GM21447 (cell line): Measurements from ENCODE around the gene CEMIP2.
"Not testable (repeated sequence)": the region's sequence is repeated elsewhere in the genome, so short reads cannot be mapped to it uniquely, and the experiment has no call there.

Experiments
- ATAC-seq: cut with Tn5 transposase; IDR thresholded peaks from one replicate; pipeline ENCODE4 v1.9.1; 2021; ENCODE audit not compliant: unreplicated experiment

The CEMIP2 gene

DNA sequence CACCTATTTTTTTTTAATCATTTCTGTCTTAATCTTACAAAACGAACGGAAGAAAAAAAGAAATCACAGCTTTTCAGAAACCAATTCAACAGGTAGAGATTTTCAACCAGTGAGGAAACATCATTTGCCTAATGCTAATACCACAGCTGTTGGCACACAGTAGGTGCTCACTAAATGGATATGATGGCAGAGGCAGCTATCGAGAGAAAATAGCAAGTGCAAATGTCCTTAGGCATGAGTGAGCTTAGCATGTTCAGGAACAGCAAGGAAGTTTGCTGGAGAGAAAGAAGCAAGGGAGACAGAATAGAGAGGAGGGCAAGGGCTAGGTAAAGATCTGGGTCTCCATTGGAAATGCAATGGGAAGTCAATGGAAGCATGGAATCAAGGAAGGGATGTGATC is 49.2 kb downstream of the CEMIP2 start:
- ATAC-seq, result no peak

DNA sequence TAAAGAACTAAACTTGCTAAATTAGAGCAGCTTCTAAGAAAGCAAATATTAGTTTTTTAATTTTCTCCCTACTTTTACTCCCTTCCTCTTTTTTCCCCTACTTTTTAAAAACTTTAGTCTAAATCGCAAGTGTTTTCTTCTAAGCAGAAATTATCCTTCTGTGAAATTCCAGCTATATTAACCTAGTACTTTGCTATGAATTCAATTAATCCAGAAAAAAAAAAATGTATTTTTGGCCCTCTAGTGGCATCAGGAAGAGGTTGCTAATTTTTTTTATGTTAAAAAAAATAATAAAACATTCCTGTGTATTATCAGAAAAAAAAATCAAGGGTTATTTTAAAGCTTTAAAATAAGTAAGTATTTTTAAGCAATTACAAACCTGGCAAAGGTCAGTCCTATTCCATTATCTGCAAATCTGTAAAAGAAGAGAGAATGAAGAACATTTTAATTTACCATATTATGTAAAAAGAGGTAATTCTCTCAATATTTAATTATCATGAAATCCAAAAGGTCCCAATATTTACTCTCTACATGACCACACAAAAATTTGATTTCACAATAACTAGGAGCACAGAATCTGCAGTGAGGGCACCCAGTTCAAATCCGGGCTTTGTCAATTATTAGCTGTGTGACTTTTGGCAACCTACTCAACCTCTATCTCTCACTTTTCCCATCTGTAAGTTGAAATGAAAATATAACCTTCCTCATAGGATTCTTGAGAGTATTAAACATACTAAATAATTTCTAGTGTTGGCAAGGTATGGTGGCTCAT is 52.0 kb downstream of the CEMIP2 start:
- ATAC-seq, result no peak

DNA sequence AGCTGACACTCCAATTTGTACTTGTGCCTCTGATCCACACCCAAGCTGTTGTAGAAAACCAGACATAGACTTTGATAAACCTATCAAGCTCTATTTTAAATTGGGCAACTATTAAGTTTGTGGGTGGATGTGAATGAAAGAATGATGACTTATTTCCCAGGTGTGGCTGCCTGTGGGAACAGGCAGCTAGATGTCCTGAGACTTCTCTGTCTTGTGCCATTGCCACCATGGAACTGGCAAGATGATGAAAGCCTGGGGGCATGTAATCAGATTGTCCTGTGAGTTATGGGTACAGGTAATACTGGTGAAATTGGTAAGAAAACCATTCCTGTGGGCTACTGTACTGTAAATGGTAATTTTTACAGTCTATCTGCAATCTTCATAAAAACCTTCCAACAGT is 57.5 kb downstream of the CEMIP2 start:
- ATAC-seq, result no peak

DNA sequence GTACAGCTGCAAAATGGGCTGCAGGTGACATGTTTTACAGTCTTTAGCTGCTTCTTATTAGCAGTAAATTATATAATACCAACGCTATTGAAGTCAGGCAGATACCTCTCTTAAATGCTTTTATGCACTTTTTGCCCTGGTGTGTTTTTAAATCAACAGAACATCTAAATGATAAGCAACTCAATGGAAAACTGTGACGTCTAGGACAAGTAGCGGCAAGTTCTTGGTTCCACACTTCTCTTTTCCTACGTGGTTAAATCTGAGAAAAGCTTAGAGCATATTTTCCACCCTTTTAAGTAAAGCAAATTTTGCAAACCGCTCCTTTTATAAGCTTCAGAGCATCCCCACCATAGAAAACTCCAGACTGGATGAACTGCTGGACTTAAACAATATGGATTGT is 58.1 kb downstream of the CEMIP2 start:
- ATAC-seq, result no peak

DNA sequence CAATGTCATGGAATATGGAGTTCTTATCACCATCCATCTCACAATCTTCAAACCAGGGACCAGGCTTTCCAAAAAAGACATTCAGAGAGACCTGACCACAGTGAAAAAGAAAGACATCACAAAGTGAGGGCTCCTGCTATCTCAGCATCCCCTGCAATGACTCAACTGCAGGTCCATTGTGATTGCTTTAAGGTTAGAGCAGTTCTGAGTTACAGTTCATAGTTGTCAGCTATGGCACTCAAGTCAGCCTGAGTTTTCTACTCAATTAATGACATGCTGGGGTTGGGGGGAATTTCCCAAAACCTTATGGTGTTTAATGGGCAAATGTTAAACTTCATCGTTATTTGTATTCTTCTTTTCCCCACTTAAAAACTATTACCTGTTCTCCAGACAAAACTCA is 58.9 kb downstream of the CEMIP2 start:
- no peak for ATAC-seq

DNA sequence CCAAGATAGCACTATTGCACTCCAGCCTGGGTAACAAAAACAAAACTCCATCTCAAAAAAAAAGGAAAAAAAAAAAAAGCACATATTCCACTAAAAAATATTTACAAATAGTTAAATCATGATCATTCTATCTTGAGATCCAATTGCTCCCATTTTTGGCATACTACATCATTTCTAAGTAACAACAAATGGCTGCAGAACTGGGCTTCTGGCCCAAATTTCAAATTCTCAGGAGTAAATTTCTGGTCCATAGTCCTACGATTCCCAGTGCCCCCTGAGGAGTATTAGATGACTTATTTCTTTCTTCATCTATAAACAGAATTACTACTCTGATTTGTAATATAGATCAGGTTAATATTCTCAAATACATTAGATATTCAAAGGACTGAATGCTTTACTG is 62.1 kb downstream of the CEMIP2 start:
- no peak for ATAC-seq

DNA sequence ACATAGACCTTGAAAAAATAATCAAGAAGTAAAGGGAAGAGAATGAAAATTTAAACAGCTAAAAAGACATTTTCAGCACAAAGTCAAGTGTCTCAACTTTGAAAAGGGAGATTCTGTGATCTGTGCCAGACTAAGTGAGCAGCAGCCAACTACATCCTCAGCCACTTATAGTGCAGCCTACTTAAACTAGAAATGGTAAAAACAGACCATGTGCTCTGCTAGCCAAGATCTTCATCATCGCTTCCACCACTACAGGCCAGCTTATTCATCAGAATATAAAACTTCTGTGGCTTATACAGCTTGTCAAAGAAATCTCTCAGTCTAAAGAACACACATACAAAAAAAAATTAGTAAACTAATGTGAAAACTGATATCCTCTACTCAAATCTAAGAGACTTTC is 63.5 kb downstream of the CEMIP2 start:
- ATAC-seq, result no peak

DNA sequence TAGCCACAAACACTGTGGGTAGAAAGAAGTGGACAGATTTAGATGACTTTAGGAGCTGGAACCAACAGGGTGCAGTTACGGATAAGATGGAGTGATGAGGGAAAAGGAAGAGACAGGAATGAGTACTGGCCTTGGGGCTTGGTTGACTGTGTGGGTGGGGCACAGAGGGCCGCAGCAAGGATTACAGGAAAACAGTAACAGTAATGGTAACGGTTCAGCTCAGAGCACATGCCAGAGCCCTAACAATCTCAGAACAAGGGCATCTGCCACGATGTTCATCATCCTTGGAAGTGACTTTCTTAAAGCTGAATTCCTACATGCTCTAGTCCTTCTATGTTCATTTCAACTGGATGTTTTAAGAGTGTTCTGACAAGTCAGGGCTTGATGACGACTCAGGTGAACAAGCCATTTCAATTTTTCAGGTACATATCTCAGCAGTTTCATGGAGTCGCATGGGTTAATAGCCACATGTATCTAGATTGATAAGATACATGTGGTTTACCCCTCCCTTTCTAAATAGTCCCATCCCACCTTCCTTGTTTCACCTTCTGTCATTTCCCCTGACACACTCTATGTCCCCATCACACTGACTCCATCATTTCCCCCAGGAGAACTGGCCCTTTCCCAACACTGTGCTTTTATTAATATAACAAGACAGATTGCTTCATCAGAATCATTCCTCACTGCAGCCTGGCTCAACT is 65.0 kb downstream of the CEMIP2 start:
- no peak for ATAC-seq

DNA sequence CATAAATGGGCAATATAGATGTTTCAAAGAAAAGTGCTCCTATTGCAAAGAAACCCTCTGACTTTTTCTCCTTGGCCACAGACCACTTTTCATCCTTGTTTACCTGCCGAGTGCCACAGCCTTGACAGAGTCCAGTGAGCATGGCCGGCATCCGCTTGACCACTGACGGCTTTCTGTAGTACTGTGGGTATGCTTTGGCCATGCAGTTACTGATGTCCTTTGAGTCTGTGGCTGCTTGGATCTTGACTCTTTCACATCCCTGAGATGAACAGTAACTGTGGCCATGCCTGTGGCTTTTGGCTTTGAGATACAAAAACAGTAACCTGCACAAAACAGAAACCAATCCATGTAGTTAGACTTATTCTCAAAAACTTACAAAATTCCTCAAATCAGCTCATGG is 70.4 kb downstream of the CEMIP2 start:
- ATAC-seq, result no peak

DNA sequence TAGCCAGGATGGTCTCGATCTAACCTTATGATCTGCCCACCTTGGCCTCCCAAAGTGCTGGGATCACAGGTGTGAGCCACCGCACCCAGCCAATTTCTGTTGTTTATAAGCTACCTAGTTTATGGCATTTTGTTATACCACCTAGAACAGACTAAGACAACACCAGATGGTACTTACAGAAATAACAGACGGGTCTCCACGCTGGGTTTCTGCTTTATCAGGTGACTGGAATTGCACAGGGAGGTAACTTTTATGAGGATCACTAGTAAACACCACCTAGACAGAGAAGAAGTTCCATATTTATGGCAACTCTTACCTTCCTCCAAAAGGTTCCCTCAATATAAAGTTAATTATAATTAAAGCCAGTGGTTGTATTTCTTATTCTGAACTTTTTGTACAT is 74.0 kb downstream of the CEMIP2 start:
- ATAC-seq, result no peak

DNA sequence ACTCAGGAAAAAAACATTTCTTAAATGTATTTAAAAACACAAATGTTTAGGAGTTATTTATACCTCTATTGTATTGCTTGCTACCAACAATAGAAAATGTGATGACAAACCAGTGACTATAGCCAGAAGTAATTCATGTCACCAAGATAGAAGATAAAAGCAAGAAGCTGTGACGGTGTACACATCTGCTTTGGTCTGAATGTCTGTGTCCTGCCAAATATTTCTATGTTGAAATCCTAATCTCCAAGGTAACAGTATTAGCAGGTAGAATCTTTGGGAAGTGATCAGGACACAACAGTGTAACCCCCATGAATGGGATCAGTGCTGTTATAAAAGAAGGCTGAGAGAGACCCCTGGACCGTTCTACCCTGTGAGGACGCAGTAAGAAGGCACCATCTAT is 74.7 kb downstream of the CEMIP2 start:
- no peak for ATAC-seq

DNA sequence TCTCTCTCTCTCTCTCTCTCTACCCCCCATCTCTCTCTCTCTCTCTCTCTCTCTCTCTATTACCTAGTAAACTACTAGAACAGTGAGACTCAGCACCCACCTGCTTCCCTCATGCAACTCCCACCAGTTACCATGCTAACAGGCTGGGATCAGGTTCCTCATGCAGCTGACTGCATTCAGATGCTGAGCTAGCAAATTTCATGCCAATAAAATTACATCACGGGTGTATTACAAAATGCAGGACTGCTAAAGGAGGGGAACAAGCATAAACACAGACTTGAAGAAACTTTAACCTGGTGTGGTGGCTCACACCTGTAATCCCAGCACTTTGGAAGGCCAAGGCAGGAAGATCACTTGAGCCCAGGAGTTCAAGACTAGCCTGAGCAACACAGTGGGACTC is 76.0 kb downstream of the CEMIP2 start:
- ATAC-seq, result no peak

DNA sequence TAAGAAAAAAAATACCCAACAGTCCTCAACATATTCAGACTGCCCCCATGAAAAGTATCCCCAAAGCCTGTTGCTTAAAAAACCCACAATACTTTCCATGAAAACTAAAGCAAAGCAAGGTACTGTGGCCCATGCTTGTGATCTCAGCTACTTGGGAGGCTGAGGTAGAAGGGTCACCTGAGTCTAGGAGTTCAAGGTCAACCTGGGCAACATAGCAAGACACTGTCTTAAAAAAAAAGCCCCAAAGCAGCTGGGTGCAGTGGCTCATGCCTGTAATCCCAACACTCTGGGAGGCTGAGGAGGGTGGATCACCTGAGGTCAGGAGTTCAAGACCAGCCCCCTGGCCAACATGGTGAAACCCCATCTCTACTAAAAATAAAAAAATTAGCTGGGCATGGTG is 76.7 kb downstream of the CEMIP2 start:
- ATAC-seq, result not testable (repeated sequence)

DNA sequence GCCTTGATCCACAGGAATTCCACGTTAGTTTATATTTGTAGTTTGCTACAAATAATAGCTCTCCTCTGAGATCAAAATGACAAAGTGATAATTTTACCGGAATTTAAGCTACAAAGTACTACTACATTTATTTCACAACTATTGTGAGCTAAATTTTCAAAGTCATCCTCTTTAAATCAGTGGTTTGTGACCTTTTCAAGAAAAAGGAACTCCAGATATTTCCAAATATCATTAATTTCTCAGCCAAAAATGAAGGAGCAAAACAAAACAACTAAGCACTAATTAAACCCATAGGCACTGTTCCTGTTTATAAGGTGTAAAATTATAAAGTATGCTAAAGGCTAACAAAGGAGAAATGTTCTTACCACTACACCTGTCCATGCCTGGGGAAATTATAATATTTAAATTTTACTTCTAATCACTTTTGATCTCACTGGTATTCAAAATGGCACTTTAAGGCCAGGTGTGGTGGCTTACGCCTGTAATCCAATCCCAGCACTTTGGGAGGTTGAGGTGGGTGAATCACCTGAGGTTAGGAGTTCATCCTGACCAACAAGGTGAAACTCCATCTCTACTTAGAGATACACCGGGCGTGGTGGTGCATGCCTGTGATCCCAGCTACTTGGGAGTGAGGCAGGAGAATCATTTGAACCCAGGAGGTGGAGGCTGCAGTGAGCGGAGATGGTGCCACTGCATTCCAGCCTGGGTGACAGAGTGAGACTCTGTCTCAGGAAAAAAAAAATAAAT is 77.5 kb downstream of the CEMIP2 start:
- no peak for ATAC-seq

DNA sequence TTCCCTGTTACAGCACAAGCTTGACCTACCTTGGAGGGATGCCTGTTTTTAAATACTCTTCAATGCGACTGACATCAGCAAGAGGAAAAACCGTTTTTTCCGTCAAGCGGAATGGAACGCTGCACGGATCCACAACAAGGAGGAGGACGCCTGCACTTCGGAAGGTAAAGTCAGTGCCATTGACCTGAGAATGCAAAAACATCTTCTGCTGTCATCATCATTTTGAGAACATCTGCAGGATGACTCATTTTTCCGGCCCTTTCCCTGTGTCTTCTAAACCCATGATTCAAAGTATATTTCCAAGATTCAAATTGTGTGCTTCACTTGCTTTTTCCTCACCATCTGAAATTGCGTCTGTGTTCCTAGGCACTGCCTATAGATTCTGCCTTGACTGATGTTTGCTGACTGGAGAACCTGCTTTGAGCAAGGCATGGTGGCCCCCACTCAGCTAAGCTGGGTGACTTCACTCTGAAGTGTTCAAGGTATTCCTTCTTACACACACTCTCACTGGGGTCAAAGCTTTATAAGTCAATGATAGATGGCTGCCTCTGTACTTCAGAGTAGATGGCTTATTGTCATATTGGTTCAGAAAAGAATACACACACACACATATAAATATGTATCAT is 78.1 kb downstream of the CEMIP2 start:
- no peak for ATAC-seq

DNA sequence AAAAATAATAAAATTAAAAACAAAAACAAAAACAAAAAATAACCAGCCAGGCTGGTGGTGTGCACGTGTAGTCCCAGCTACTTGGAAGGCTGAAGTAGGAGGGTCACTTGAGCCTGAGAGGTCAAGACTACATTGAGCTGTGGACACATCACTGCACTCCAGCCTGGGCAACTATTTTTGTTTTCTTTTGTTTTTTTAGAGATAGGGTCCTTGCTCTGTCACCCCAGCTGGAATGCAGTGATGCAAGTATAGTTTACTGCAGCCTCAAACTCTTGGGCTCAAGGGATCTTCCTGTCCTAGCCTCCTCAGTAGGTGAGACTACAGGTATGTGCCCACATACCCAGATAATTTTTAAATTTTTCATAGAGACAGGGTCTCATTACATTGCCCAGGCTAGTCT is 80.6 kb downstream of the CEMIP2 start:
- ATAC-seq, result no peak

DNA sequence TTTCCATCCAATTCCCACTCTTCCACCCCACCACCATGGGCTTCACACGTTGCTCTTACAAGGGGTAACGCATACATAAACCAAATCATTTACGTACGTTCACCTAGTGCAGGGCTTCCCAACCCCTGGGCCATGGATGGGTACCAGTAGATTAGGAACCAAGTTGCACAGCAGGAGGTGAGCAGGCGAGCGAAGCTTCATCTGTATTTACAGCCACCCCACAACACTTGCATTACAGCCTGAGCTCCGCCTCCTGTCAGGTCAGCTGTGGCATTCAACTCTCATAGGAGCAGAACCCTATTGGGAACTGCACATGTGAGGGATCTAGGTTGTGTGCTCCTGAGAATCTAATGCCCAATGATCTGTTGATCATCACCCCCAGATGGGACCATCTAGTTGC is 82.3 kb downstream of the CEMIP2 start:
- no peak for ATAC-seq

DNA sequence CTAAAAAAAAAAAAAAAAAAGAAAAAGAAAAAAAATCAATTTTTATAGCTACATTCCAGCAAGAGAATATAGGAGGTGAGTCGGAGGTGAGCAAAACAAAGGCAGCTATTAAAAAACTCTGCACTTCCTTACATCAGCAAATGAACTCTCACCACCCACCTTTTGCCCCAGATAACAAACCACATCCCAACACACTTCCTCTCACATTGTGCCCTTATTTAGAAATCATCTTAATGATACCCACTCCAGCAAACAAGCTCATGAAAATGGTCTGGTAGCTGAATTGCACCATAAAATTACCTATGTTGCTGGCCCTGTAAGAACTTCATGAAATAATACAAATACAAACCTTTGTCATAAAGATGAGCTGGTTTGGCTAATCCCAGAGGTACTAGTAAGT is 82.9 kb downstream of the CEMIP2 start:
- no peak for ATAC-seq

DNA sequence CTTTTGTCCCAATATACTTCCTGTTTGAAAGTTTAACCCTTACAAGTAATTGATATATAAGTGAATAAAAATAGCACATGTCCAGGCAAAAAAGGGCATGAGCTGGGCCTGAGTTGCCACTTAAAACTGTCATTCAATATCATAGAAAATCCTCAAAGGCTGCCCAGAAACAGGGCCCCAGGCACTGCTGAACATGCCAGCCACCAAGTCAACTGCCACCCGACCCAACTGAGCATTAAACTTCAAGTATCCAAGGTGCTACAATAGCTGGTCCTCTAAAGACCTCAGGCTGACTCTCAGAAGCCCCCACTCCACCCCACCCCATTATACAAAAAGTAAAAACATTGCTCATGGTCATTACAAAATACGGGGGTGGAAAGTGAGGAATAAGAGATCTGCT is 83.7 kb downstream of the CEMIP2 start:
- no peak for ATAC-seq

DNA sequence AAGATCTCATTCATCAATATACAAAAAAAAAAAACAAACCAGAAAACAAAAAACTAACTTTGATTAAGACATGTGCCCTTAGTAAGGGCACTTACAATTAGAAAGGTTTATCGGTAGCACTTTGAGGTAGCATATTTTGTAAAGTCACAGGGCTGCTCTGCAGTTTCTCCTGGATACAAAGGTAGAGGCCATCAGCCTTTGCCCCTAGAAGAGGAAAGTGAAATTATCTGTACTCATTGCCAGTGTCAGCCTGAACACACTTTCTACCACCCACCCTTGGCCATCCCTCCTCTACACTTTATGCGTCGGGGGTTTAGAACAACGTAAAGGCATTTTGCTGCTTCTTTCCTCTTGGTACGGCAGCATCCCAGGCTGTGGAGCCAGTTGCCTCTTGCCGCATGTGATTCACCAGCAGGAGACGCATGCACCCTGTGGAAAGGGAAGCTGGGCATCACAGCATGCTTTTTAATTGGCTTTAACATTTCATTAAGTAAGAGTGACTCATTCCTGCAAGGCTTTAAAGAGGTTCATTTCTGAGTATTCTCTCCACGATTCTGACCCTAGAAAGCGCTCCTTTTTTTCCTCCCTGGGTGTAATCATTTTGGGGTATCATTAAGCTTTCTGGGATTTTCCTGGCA is 84.6 kb downstream of the CEMIP2 start:
- no peak for ATAC-seq

DNA sequence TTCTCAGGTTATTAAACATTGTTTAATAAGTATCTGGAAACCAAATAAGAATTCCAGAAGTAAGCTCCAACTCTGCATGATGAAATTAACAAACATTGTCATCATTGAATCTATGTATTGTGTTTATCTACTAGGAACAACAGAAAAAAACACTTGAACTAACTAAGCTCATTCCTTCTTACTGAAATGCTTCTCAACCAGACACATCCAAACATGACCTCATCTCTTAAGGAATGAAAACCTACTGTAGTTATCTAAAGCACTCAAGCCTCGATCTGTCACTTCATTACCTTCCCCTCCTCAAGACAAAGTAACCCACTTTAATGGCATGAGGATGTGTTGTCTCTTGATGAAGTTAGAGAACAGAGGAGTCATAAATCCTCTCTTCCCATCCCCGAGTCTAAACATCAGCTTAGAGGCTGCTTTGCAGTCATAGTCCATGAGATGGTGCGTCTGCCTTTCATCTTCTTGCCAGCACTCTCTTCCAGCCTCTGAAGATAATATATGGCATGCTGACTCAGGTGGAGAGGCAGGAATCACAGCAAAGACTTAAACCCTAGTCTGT is 86.5 kb downstream of the CEMIP2 start:
- no peak for ATAC-seq
